Measurements from ENCODE around the gene KRT86.
"Not testable (repeated sequence)": the region's sequence is repeated elsewhere in the genome, so short reads cannot be mapped to it uniquely, and the experiment has no call there.

KRT86 gene

GRCh38 chr12:52314511-52314910 lies 40.1 kb downstream of the KRT86 start:
- DNase-seq (ENCODE audit: low read depth in 2 of 2) = no peak

GRCh38 chr12:52315721-52316120 lies 41.3 kb downstream of the KRT86 start:
- DNase-seq (ENCODE audit: low read depth in 2 of 2) = not testable (repeated sequence)

- no peak for DNase-seq (ENCODE audit: low read depth in 2 of 2)
Observed at GRCh38 chr12:52316290-52316689, 41.8 kb downstream of the KRT86 start.

- no peak for DNase-seq (ENCODE audit: low read depth in 2 of 2)
Observed at GRCh38 chr12:52316701-52317100, 42.3 kb downstream of the KRT86 start.

GRCh38 chr12:52317468-52318052 lies 43.1 kb downstream of the KRT86 start:
- DNase-seq (ENCODE audit: low read depth in 2 of 2) = no peak

GRCh38 chr12:52318241-52318990 lies 44.0 kb downstream of the KRT86 start:
- no peak for DNase-seq (ENCODE audit: low read depth in 2 of 2)

- no peak for DNase-seq (ENCODE audit: low read depth in 2 of 2)
Observed at GRCh38 chr12:52319097-52319496, 44.7 kb downstream of the KRT86 start.

- DNase-seq (ENCODE audit: low read depth in 2 of 2) = no peak
Observed at GRCh38 chr12:52320784-52321400, 46.4 kb downstream of the KRT86 start, which contains the start of gene KRT83. Gene KRT83 (minus strand): TSS chr12:52321398. CDS start chr12:52321335, 63 bp downstream.

GRCh38 chr12:52321418-52321817 lies 47.0 kb downstream of the KRT86 start:
- DNase-seq (ENCODE audit: low read depth in 2 of 2) = no peak

- DNase-seq (ENCODE audit: low read depth in 2 of 2) = no peak
Observed at GRCh38 chr12:52322069-52322468, 47.6 kb downstream of the KRT86 start.

GRCh38 chr12:52323001-52323400 lies 48.6 kb downstream of the KRT86 start:
- DNase-seq (ENCODE audit: low read depth in 2 of 2) = no peak

- DNase-seq (ENCODE audit: low read depth in 2 of 2) = no peak
Observed at GRCh38 chr12:52323416-52324152, 49.1 kb downstream of the KRT86 start.

GRCh38 chr12:52324153-52324444 lies 49.7 kb downstream of the KRT86 start:
- no peak for DNase-seq (ENCODE audit: low read depth in 2 of 2)

- DNase-seq (ENCODE audit: low read depth in 2 of 2) = peak; percentile 55 to 66
Observed at GRCh38 chr12:52327052-52327829, 52.8 kb downstream of the KRT86 start.

GRCh38 chr12:52327830-52328500 lies 53.5 kb downstream of the KRT86 start:
- DNase-seq (ENCODE audit: low read depth in 2 of 2) = no peak

- no peak for DNase-seq (ENCODE audit: low read depth in 2 of 2)
Observed at GRCh38 chr12:52331039-52331438, 56.6 kb downstream of the KRT86 start.

- no peak for DNase-seq (ENCODE audit: low read depth in 2 of 2)
Observed at GRCh38 chr12:52331833-52332232, 57.4 kb downstream of the KRT86 start.

GRCh38 chr12:52332381-52332780 lies 57.9 kb downstream of the KRT86 start:
- no peak for DNase-seq (ENCODE audit: low read depth in 2 of 2)

- no peak for DNase-seq (ENCODE audit: low read depth in 2 of 2)
Observed at GRCh38 chr12:52333321-52333720, 58.9 kb downstream of the KRT86 start.

GRCh38 chr12:52334185-52334584 lies 59.7 kb downstream of the KRT86 start:
- no peak for DNase-seq (ENCODE audit: low read depth in 2 of 2)

- no peak for DNase-seq (ENCODE audit: low read depth in 2 of 2)
Observed at GRCh38 chr12:52335598-52336262, 61.3 kb downstream of the KRT86 start.

Data from stimulated activated CD4-positive, alpha-beta T cell treated with anti-CD3 and anti-CD28 coated beads, Interleukin-1b, Interleukin-23, amount 100 ng/mL, for 4 hours (primary cell).